Panc1 (cell line): ENCODE data around the gene FGF14.

ENCODE experiments used
- CTCF ChIP-seq: fragments of 450-650 bp; IDR thresholded peaks from 2 replicates; pipeline ENCODE4 v1.5.1; 2017; ENCODE audit warnings: mild to moderate bottlenecking
- POLR2AphosphoS5 ChIP-seq: IDR thresholded peaks from 2 replicates; pipeline ENCODE4 v1.6.1; 2012; ENCODE audit warnings: mild to moderate bottlenecking, low read depth, low read length, moderate library complexity
- SIN3A ChIP-seq: IDR thresholded peaks from 2 replicates; pipeline ENCODE4 v1.6.1; 2012; ENCODE audit warnings: low read depth, mild to moderate bottlenecking, low read length, moderate library complexity, borderline replicate concordance; ENCODE audit not compliant: insufficient read depth
- TCF7L2 ChIP-seq: IDR thresholded peaks from 2 replicates; pipeline ENCODE4 v1.6.1; 2011; ENCODE audit warnings: mild to moderate bottlenecking, low read depth, low read length, inconsistent platforms
- TF ChIP-seq, protein P1 (sequence below), 2 experiments: IDR thresholded peaks; 2 replicates each; pipeline ENCODE4 v1.6.1; 2011 to 2012; ENCODE audit warnings: low read depth in 2 of 2, control low read depth in 1 of 2, low read length in 1 of 2, mild to moderate bottlenecking in 1 of 2, moderate library complexity in 1 of 2; ENCODE audit not compliant: insufficient read depth in 1 of 2

DNA sequence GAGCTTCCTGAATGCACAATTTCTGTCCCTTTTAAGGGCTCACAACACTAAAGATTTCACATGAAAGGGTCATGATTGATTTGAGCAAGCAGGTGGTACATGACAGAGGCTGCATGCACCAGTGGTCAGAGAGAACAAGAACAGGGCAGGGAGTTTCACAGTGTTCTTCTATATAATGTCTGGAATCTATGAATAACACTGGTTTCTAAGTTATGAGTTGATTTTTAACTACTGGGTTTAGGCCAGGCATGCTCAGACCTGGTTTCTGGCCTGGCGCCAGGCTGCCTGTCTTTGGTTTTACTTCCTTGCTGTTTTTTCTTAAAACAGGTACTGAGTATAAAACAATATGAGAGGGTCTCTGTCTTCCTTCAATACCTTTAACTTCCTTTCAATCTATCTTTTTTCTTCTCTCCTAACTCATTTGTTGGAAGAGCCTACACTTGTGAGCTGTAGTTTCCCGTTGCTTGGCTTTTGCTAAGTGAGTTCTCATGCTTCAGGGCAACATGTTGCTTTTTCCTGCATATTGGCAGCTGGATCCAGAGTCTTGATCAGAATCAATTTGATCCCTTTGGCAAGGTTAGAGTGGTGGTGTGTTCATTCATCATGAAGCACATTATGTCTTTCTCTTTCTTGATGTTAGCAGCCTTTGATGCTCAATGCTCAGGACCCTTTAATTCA, 38.5 kb upstream of the FGF14 start:
- TF ChIP-seq CTCF (no peak), POLR2AphosphoS5 (no peak), SIN3A (no peak), TCF7L2 (no peak)
- TF ChIP-seq, protein P1, sequence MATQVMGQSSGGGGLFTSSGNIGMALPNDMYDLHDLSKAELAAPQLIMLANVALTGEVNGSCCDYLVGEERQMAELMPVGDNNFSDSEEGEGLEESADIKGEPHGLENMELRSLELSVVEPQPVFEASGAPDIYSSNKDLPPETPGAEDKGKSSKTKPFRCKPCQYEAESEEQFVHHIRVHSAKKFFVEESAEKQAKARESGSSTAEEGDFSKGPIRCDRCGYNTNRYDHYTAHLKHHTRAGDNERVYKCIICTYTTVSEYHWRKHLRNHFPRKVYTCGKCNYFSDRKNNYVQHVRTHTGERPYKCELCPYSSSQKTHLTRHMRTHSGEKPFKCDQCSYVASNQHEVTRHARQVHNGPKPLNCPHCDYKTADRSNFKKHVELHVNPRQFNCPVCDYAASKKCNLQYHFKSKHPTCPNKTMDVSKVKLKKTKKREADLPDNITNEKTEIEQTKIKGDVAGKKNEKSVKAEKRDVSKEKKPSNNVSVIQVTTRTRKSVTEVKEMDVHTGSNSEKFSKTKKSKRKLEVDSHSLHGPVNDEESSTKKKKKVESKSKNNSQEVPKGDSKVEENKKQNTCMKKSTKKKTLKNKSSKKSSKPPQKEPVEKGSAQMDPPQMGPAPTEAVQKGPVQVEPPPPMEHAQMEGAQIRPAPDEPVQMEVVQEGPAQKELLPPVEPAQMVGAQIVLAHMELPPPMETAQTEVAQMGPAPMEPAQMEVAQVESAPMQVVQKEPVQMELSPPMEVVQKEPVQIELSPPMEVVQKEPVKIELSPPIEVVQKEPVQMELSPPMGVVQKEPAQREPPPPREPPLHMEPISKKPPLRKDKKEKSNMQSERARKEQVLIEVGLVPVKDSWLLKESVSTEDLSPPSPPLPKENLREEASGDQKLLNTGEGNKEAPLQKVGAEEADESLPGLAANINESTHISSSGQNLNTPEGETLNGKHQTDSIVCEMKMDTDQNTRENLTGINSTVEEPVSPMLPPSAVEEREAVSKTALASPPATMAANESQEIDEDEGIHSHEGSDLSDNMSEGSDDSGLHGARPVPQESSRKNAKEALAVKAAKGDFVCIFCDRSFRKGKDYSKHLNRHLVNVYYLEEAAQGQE (IDR thresholded peaks at IDR 0.05; ENCODE audit: insufficient read depth in 1 of 2, low read depth in 2 of 2, low read length in 1 of 2): no peak
